GM12878 (cell line): ENCODE results near the gene UBE2I. TPM values are rescaled to one million over a fixed set of nuclear protein-coding genes. Genes with fewer than 3 reads are reported as not detected.

Source experiments
- ATAC-seq: fragments of 200-7000 bp; cut with Tn5 transposase; 3 replicates; pipeline ENCODE4 v1.9.1; 2020; ENCODE audit warnings: mild to moderate bottlenecking, moderate library complexity
- BruUV-seq: library from RNA; stranded (reverse); fragments of 400-500 nt; replicated peaks from 2 replicates; lab custom pipeline; 2021; lab: Mats Ljungman, UMichigan
- CTCF ChIA-PET: fragments of 300-600 bp; sonication (Branson Sonifier 250); formaldehyde crosslinking; extraction: SDS; loops from one replicate; lab custom pipeline; 2021; ENCODE audit warnings: inconsistent platforms; lab: Yijun Ruan, JAX
- POLR2A ChIA-PET: fragments of 350-600 bp; formaldehyde crosslinking; extraction: SDS; loops from one replicate; lab custom pipeline; 2021; ENCODE audit warnings: inconsistent platforms; lab: Charles Lee
- RAD21 ChIA-PET: fragments of 300-600 bp; sonication (Branson Sonifier 250); formaldehyde crosslinking; loops from one replicate; lab custom pipeline; 2023; ENCODE audit warnings: antibody characterized with exemption; ENCODE audit not compliant: unreplicated experiment; lab: Charles Lee
- SMC1A ChIA-PET: fragments of 300-600 bp; sonication (Branson Sonifier 250); formaldehyde crosslinking; loops from one replicate; lab custom pipeline; 2023; ENCODE audit not compliant: unreplicated experiment, uncharacterized antibody; lab: Charles Lee
- DNase-seq: peaks from one replicate; pipeline ENCODE4 v3.0.0-alpha.2; 2011; ENCODE audit warnings: low read depth, low spot score
- FAIRE-seq: peaks from 3 replicates; lab custom pipeline; 2011; peaks lifted over from hg19 to GRCh38; lab: Jason Lieb, UNC
- H2AFZ ChIP-seq: 2 replicates; pipeline ENCODE4 v1.6.0; 2011; ENCODE audit warnings: low read depth, low read length, control low read depth; ENCODE audit not compliant: control insufficient read depth
- H3K27ac ChIP-seq: 2 replicates; pipeline ENCODE4 v1.5.1; 2011; ENCODE audit warnings: control low read depth; ENCODE audit not compliant: control insufficient read depth, insufficient read depth
- H3K27me3 ChIP-seq, 2 experiments: replicated peaks in 1 of 2; 2 replicates each; pipeline versions ENCODE4 v1.6.0 to v1.6.1; 2011; ENCODE audit warnings: low read length in 1 of 2; ENCODE audit not compliant: control insufficient read depth in 2 of 2, insufficient read depth in 2 of 2
- H3K36me3 ChIP-seq, 2 experiments: 2 replicates each; pipeline ENCODE4 v1.5.1; 2011; ENCODE audit warnings: low read length in 1 of 2; ENCODE audit not compliant: control insufficient read depth in 2 of 2, insufficient read depth in 2 of 2
- H3K4me1 ChIP-seq: 2 replicates; pipeline ENCODE4 v1.6.1; 2011; ENCODE audit warnings: mild to moderate bottlenecking, low read length, moderate library complexity, mixed read lengths; ENCODE audit not compliant: control insufficient read depth, insufficient read depth
- H3K4me2 ChIP-seq: 2 replicates; pipeline ENCODE4 v1.6.0; 2011; ENCODE audit warnings: control low read depth; ENCODE audit not compliant: control insufficient read depth, insufficient read depth
- H3K4me3 ChIP-seq: fragments of 200-600 bp; sonication (generic); 2 replicates; pipeline ENCODE4 v1.5.1; 2016
- H3K79me2 ChIP-seq: 2 replicates; pipeline ENCODE4 v1.6.0; 2011; ENCODE audit warnings: low read length; ENCODE audit not compliant: control insufficient read depth, insufficient read depth
- H3K9ac ChIP-seq: 2 replicates; pipeline ENCODE4 v1.8.0; 2011; ENCODE audit warnings: low read length, control low read depth, mixed read lengths; ENCODE audit not compliant: control insufficient read depth, insufficient read depth
- H3K9me3 ChIP-seq: replicated peaks from 3 replicates; pipeline ENCODE4 v1.5.1; 2011; ENCODE audit warnings: mild to moderate bottlenecking, low read length; ENCODE audit not compliant: control insufficient read depth, insufficient read depth
- H4K20me1 ChIP-seq: 2 replicates; pipeline ENCODE4 v1.6.0; 2011; ENCODE audit not compliant: control insufficient read depth, insufficient read depth
- CTCF ChIP-seq, 3 experiments: IDR thresholded peaks in 2 of 3; conservative IDR thresholded peaks in 1 of 3; 2 replicates each; pipeline ENCODE4 v1.5.1; 2011; ENCODE audit warnings: low read depth in 3 of 3, low read length in 3 of 3, mild to moderate bottlenecking in 3 of 3, control low read depth in 2 of 3, moderate library complexity in 2 of 3, inconsistent platforms in 1 of 3, mixed read lengths in 1 of 3; ENCODE audit not compliant: control insufficient read depth in 2 of 3, insufficient read depth in 1 of 3; ENCODE audit errors: extremely low read depth in 1 of 3
- NKRF ChIP-seq: fragments of 450-650 bp; conservative IDR thresholded peaks from 2 replicates; pipeline ENCODE4 v1.6.1; 2017; ENCODE audit warnings: mild to moderate bottlenecking, moderate library complexity
- POLR2A ChIP-seq: IDR thresholded peaks from 2 replicates; pipeline ENCODE4 v1.6.1; 2011; ENCODE audit warnings: low read depth, mild to moderate bottlenecking, low read length
- RAD51 ChIP-seq: fragments of 450-650 bp; IDR thresholded peaks from 2 replicates; pipeline ENCODE4 v1.6.1; 2016; ENCODE audit warnings: moderate library complexity, mild to moderate bottlenecking, inconsistent platforms
- RBBP5 ChIP-seq: fragments of 200-600 bp; sonication (generic); conservative IDR thresholded peaks from 2 replicates; pipeline ENCODE4 v1.6.1; 2016
- SIX5 ChIP-seq: IDR thresholded peaks from 2 replicates; pipeline ENCODE4 v1.6.1; 2011; ENCODE audit warnings: mild to moderate bottlenecking, low read depth, low read length, moderate library complexity; ENCODE audit not compliant: severe bottlenecking
- ZSCAN29 ChIP-seq: fragments of 450-650 bp; IDR thresholded peaks from 2 replicates; pipeline ENCODE4 v1.6.1; 2017; ENCODE audit warnings: mild to moderate bottlenecking, moderate library complexity
- WGBS: methylation state at CpG from one replicate; pipeline ENCODE4 v1.1.6; 2016; ENCODE audit warnings: low lambda C conversion rate; ENCODE audit not compliant: insufficient replicate concordance, insufficient coverage; ENCODE audit errors: missing lambda C conversion rate; 5-methylcytosine and 5-hydroxymethylcytosine counted together
- in situ Hi-C: fragments of 300-500 bp; cut with MboI; formaldehyde crosslinking; loops from 9 replicates; pipeline ENCODE4 v1.14.3; 2018; ENCODE audit warnings: mixed read lengths
- intact Hi-C: fragments of 100-400 bp; cut with micrococcal nuclease; formaldehyde crosslinking; loops from one replicate; pipeline ENCODE4 v1.14.2; 2022; ENCODE audit not compliant: unreplicated experiment
- polyA plus RNA-seq, 11 experiments: library from polyadenylated mRNA; depleted of rRNA in 4 of 11; unstranded in 6 of 11; stranded (reverse) in 5 of 11; fragments of >200 nt; fragmentation: Nextera tagmentation in 4 of 11; fragmentation: Illumina TruSeq in 1 of 11; extraction: Ambion mirVana in 4 of 11; extraction: Trizol in 1 of 11; gene quantifications; 1 replicate in 1 of 11; 2 replicates in 10 of 11; pipeline versions ENCODE4 v1.2.1 to v1.2.3, GENCODE V29; 2011 to 2016; ENCODE audit warnings: inconsistent platforms in 2 of 11, missing spikeins in 2 of 11, low read depth in 1 of 11
- total RNA-seq, 4 experiments: library from RNA; depleted of rRNA in 3 of 4; stranded (reverse); fragments of >200 nt in 3 of 4; fragmentation: Illumina TruSeq in 1 of 4; extraction: Trizol in 1 of 4; gene quantifications; 2 replicates each; pipeline versions ENCODE4 v1.2.1 to v1.2.3, GENCODE V29; 2013 to 2021

Gene UBE2I
- total and polyA plus RNA-seq, 10 of the 15 experiments (the other 5 are each of a cell fraction or from before 2014, with no cell fraction given) = 47.5 to 243 (median 194) TPM

GRCh38 chr16:1283996-1284616 lies 25.3 kb upstream of the UBE2I start:
- H3K4me1 ChIP-seq = no peaks in the 10 kb centered on the region
- ChIA-PET RAD21 (no interaction called here), POLR2A (no interaction called here)
- no TSS peak for BruUV-seq
- H3K27me3 ChIP-seq = no peaks in the 10 kb centered on the region; a peak in 1 of 4 replicates
- H3K9me3 ChIP-seq = no peaks in the 10 kb centered on the region
- H2AFZ ChIP-seq = no peak overlapping the region
- no peak overlapping the region for H3K27ac ChIP-seq
- no peak overlapping the region for H3K4me2 ChIP-seq
- no peak for DNase-seq
- 29% methylated on average over 16 of the region's 16 CpGs for WGBS
- no peak for FAIRE-seq
- H4K20me1 ChIP-seq = no peaks in the 10 kb centered on the region
- H3K9ac ChIP-seq = no peak overlapping the region
- no peak overlapping the region for H3K4me3 ChIP-seq
- intact Hi-C loops = no loop called here
- H3K79me2 ChIP-seq = no peaks in the 10 kb centered on the region
- H3K36me3 ChIP-seq = no peaks in the 10 kb centered on the region
- TF ChIP-seq RBBP5 = no peak
- no peak for TF ChIP-seq RAD51
- no peak for TF ChIP-seq SIX5
- TF ChIP-seq ZSCAN29 = no peak
- TF ChIP-seq POLR2A = no peak
- TF ChIP-seq, all 136 proteins: peak for 0
- CTCF ChIA-PET = no interaction called here
- SMC1A ChIA-PET = no interaction called here
- in situ Hi-C loops = no loop called here
- no peak for ATAC-seq

GRCh38 chr16:1285669-1286512 lies 23.5 kb upstream of the UBE2I start:
- Histone ChIP-seq H2AFZ (no peak overlapping the region), H4K20me1 (no peaks in the 10 kb centered on the region), H3K27me3 (no peaks in the 10 kb centered on the region; a peak in 2 of 4 replicates), H3K4me3 (no peak overlapping the region), H3K79me2 (no peaks in the 10 kb centered on the region), H3K9me3 (no peaks in the 10 kb centered on the region), H3K4me2 (no peak overlapping the region), H3K4me1 (no peaks in the 10 kb centered on the region), H3K36me3 (no peaks in the 10 kb centered on the region), H3K9ac (no peak overlapping the region), H3K27ac (no peak overlapping the region)
- intact Hi-C loops = no loop called here
- 53% methylated on average over 29 of the region's 38 CpGs for WGBS
- in situ Hi-C loops = no loop called here
- ChIA-PET POLR2A (no interaction called here), CTCF (no interaction called here), SMC1A (no interaction called here), RAD21 (no interaction called here)
- no TSS peak for BruUV-seq
- FAIRE-seq (no peak), ATAC-seq (no peak), DNase-seq (no peak)
- TF ChIP-seq NKRF = no peak
- TF ChIP-seq CTCF (IDR thresholded peaks at IDR 0.05 in 2 of 3, conservative IDR thresholded peaks at IDR 0.05 in 1 of 3; ENCODE audit: control insufficient read depth in 2 of 3, extremely low read depth in 1 of 3, insufficient read depth in 1 of 3, low read depth in 3 of 3, low read length in 3 of 3) = 0 out of 6 replicates have a peak, but pooled peaks of 1 of the 3 experiments have one; percentile 1
